Tongue (tissue), 3 donors: Measurements from ENCODE around the gene CLDN9. TPM values are rescaled to one million over a fixed set of nuclear protein-coding genes. Genes with fewer than 3 reads are reported as not detected.

ENCODE experiments used
- DNase-seq: peaks from one replicate; pipeline ENCODE4 v3.0.0-alpha.2; 2015
- small RNA-seq: library from RNA; depleted of rRNA; stranded (forward); fragments of <200 nt; gene quantifications from one replicate; pipeline ENCODE3, GENCODE V24; 2014; ENCODE audit warnings: low replicate concordance
- total RNA-seq: library from RNA; depleted of rRNA; stranded (reverse); fragments of >200 nt; gene quantifications from one replicate; pipeline ENCODE4 v1.2.3, GENCODE V29; 2014

CLDN9 gene
- total RNA-seq, 1 donor from 2014 or later, result not detected

DNA sequence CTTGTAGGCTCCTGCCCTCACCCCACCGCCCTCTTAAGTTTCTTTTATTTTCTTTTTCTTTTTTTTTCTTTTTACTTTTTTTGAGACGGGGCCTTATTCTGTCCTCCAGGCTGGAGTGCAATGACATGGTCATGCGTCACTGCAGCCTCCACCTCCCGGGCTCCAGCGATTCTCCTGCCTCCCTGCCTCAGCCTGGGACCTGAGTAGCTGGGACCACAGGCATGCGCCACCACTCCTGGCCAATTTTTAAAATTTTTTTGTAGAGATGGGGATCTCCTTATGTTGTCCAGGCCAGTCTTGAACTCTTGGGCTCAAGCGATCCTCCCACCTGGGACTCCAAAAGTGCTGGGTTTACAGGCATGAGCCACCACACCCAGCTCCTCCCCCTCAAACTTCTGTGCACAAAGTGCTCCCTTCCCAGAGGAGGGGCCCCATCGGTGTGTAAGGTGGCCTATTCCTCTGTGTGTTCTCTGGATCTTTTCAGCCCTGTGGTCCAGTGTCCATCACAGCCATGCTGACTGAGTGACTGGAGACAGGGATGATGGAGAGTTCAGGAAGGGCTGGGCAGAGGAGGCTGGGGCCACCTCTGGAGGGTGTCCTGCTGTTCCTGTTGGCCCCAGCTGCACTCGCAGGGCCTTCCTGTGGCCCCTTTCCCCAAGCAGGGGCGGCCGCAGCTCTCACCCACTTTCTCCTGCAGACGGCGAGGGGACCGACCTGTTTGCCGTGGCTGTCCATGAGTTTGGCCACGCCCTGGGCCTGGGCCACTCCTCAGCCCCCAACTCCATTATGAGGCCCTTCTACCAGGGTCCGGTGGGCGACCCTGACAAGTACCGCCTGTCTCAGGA, 43.8 kb downstream of the CLDN9 start:
- no peak for DNase-seq

- no peak for DNase-seq
Measured at GRCh38 chr16:3057181-3058138, 44.7 kb downstream of the CLDN9 start.

- peak; percentile 40 for DNase-seq
Measured at GRCh38 chr16:3058139-3059030, 45.7 kb downstream of the CLDN9 start.

DNA sequence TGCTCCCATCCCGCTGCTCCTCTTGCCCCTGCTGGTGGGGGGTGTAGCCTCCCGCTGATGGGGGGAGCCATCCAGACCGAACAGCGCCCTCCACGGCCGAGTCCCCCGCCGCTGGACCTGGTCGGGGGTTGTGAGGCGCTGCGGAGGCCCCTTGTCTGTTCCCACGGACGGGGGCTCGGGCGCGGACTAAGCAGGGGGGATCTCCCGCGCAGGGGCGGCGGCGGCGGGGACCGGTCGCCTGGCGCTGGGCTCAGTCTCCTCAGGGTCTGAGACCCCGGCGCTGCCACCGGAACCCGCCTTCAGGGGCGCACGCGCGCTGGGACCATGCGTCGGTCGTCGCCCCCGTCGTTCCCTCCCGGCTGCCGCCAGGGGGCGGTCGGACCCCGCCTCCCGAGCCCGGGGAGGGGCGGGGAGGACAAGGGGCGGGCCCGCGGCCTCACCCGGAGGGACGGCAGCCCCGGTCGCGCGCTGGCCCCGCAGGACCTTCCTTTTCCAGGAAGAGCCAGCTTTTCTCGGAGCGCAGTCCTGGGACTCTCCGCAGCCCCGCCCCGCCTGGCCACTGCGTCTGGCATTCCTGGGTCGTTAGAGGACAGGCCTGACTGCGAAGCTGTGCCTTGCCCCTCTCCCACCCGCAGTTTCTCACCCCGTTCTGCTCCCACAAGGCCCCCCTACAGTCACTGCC, 46.5 kb downstream of the CLDN9 start:
- DNase-seq, result peak; percentile 93

DNA sequence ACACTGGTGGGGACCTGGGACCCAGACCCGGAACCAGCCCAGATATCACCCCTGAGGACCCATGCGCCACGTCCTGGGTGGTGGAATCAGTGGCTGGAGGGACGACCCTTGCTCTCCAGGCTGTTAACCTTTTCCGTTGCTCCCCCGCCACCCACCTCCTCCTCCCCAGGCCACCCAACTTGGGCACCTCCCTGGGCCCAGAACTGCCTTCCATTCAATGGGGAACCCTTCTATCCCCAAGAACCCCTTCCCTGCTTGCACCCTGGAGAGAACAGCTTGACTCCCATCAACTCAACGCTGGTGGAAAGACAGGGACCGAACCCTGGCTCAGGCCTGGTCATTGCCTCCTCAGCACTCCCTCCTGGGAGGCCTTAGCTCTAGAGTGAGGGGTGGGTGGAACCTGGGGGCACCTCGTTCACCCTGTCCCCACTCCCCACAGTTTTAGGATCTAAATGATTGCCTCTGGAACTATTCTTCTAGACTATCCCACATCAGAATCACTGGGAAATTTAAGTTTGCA, 47.1 kb downstream of the CLDN9 start:
- DNase-seq, result no peak

- DNase-seq, result peak; percentile 76
Measured at GRCh38 chr16:3060339-3061127, 47.8 kb downstream of the CLDN9 start.

DNA sequence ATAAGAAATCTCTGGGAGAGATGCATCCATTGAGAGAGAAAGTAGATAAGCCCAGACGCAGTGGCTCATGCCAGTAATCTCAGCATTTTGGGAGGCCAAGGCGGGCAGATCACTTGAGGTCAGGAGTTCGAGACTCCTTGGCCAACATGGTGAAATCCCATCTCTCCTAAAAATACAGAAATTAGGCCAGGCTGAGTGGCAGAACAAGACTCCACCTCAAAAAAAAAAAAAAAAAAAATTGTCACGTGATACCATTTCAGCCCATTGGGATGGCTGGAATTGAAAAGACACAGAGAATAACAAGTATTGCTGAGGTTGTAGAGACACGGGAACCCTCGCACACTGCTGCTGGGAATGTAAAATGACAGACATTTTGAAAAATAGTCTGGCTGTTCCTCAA, 49.8 kb downstream of the CLDN9 start:
- DNase-seq, result no peak

DNA sequence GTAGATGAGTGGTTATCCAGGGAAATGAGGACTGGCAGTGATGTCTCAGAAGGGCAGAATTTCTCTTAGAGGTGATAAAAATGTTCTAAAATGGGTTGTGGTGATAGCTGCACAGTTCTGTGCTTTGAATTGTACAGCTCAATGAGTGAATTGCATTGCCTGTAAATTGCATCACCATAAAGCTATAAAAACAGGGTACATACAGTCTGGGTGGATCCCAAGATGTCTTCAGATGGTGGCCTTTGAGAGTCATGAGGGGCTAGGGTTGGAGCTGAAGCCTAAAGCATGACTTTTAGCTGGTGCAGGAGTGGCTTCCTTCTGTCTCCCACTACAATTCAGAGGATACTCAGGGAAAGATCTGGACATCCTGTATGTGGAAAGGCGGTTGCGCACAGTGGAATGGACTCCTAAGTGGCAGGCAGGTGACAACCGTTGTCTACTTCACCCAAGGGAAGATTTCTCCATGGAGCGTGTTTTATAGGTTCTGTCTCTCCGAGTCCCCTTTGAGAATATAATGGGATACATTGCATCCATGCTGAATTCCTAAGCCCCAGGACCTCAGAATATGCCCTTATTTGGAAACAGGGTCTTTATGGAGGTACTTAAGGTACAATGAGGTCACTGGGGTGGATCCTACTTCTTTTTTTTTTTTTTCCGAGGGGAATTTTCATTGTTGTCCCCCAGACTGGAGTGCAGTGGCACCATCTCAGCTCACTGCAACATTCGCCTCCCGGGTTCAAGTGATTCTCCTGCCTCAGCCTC, 51.1 kb downstream of the CLDN9 start:
- no peak for DNase-seq

Small RNA genes lying within 50 kb of the gene (small RNA-seq; reads per million reads assigned to genes)
- not detected for gene LINC00514

Other genes starting within 250 kb of the CLDN9 start
- 155 TPM for gene ELOB, start 235.6 kb upstream of the CLDN9 start, total RNA-seq
- 2.9 TPM for gene PRSS33, start 225.4 kb upstream of the CLDN9 start, total RNA-seq
- gene PRSS41, start 214.5 kb upstream of the CLDN9 start, total RNA-seq, result not detected
- not detected for gene PRSS21, start 195.7 kb upstream of the CLDN9 start, total RNA-seq
- 1,549 TPM for gene ZG16B, start 182.6 kb upstream of the CLDN9 start, total RNA-seq
- gene PRSS22, start 154.8 kb upstream of the CLDN9 start, total RNA-seq, result 18.2 TPM
- 37.0 TPM for gene FLYWCH2, start 129.7 kb upstream of the CLDN9 start, total RNA-seq
- 21.6 TPM for gene FLYWCH1, start 101.0 kb upstream of the CLDN9 start, total RNA-seq
- 5.6 TPM for gene KREMEN2, start 48.6 kb upstream of the CLDN9 start, total RNA-seq
- 6.2 TPM for gene PAQR4, start 43.6 kb upstream of the CLDN9 start, total RNA-seq
- 12.2 TPM for gene PKMYT1, start 32.5 kb upstream of the CLDN9 start, total RNA-seq
- gene CLDN6, start 5.3 kb downstream of the CLDN9 start, total RNA-seq, result not detected
- gene TNFRSF12A, start 7.4 kb downstream of the CLDN9 start, total RNA-seq, result 41.3 TPM
- gene HCFC1R1, start 11.0 kb downstream of the CLDN9 start, total RNA-seq, result 13.0 TPM
- 12.6 TPM for gene THOC6, start 11.1 kb downstream of the CLDN9 start, total RNA-seq
- gene BICDL2, start 24.0 kb downstream of the CLDN9 start, total RNA-seq, result 15.8 TPM
- gene MMP25, start 33.6 kb downstream of the CLDN9 start, total RNA-seq, result 0.41 TPM
- gene IL32, start 52.7 kb downstream of the CLDN9 start, total RNA-seq, result 104 TPM
- not detected for gene ZSCAN10, start 86.4 kb downstream of the CLDN9 start, total RNA-seq
- gene ZNF205, start 99.7 kb downstream of the CLDN9 start, total RNA-seq, result 11.4 TPM
- gene ZNF213, start 122.1 kb downstream of the CLDN9 start, total RNA-seq, result 9.3 TPM
- not detected for gene OR1F1, start 175.3 kb downstream of the CLDN9 start, total RNA-seq
- 8.3 TPM for gene ZNF200, start 222.2 kb downstream of the CLDN9 start, total RNA-seq
- gene MEFV, start 243.7 kb downstream of the CLDN9 start, total RNA-seq, result 2.1 TPM